GM19193 (cell line): ENCODE measurements around the gene ATF5.

ENCODE experiments used
- POLR2A ChIP-seq: IDR thresholded peaks from 4 replicates; pipeline ENCODE4 v1.6.1; 2011; ENCODE audit not compliant: insufficient read depth, insufficient read length; ENCODE audit errors: extremely low read depth

The ATF5 gene

GRCh38 chr19:49911381-49912145 is 17.4 kb upstream of the ATF5 start:
- peak; percentile 48 for TF ChIP-seq POLR2A

DNA sequence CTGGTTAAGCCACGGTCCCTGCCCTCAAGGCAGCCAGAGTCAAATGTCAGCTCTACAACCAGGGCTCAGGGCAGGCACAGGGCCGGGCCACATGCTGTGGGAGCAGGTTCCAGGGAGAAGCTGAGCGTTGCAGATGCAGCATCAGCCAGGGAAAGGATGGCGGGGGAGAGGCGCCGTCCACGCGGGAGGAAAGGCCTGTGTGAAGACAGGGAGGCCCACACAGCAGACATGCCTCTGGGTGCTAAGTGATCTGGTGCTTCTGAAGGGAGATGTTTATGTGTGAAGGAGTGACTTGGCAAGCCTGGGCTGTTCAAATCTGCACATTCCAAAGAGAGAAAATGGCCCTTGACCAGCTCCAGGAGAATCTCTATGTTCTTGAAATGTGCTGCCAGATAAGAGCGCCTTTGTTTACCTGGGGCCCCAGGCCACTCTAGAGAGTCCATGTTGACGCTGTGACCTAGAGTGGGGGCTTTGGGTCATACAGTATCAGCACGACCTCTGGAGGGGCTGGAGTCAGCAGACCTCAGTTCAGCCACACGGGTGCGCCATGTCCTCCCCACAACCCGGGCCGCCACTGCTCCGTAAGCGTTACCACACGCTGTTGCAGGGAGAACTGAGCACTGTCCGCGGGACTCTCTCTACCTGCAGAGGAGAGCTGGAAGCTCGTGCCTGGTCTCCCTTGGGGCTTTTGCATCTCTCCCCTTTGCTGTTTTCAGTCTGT is 15.9 kb upstream of the ATF5 start:
- TF ChIP-seq POLR2A, result peak; percentile 15

- TF ChIP-seq POLR2A, result no peak
Observed at GRCh38 chr19:49913720-49914119, 15.3 kb upstream of the ATF5 start.

- TF ChIP-seq POLR2A, result no peak
Observed at GRCh38 chr19:49915271-49915670, 13.7 kb upstream of the ATF5 start.

DNA sequence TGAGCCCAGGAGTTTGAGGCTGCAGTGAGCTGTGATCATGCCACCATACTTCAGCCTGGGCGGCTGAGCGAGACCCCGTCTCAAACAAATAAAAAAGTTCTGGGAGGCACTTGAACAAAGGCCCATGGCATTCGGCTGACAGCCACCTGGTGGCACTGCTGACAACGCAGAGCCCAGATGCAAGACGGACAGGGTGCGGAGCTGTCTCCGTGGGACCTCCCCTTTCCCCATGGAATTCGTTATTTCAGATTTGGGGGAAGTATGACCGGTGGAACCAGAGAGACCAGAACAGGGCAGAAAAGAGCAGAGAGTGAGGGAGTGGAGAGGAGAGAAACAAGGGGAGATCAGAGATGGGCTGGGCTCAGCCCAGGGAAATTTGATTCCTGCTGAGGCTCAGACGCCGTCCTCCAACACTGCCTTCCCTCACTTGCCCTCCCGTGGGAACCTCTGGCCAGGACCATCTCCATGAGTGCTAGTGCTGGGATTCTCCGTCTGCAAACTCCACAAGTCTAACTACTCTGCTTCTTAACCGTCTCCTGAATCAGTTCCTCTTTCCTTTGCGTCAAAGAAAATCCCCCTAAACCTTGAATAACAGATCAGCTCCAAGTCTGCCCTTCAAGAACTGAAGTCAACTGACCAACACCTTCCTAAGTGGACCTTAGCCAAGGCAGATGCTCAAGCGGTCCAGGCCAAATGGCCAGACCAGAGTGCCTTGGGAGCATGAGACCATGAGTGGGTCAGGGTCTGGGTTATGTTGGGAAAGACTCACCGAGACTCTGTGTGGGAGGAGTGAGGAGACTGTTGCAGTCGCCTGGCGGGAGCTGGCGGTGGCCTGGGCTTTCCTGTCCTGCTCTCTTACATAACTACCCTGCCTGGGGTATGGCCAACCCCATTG is 11.9 kb upstream of the ATF5 start:
- no peak for TF ChIP-seq POLR2A

- no peak for TF ChIP-seq POLR2A
Observed at GRCh38 chr19:49918089-49918488, 10.9 kb upstream of the ATF5 start.

GRCh38 chr19:49920624-49921363 is 8.2 kb upstream of the ATF5 start:
- no peak for TF ChIP-seq POLR2A

DNA sequence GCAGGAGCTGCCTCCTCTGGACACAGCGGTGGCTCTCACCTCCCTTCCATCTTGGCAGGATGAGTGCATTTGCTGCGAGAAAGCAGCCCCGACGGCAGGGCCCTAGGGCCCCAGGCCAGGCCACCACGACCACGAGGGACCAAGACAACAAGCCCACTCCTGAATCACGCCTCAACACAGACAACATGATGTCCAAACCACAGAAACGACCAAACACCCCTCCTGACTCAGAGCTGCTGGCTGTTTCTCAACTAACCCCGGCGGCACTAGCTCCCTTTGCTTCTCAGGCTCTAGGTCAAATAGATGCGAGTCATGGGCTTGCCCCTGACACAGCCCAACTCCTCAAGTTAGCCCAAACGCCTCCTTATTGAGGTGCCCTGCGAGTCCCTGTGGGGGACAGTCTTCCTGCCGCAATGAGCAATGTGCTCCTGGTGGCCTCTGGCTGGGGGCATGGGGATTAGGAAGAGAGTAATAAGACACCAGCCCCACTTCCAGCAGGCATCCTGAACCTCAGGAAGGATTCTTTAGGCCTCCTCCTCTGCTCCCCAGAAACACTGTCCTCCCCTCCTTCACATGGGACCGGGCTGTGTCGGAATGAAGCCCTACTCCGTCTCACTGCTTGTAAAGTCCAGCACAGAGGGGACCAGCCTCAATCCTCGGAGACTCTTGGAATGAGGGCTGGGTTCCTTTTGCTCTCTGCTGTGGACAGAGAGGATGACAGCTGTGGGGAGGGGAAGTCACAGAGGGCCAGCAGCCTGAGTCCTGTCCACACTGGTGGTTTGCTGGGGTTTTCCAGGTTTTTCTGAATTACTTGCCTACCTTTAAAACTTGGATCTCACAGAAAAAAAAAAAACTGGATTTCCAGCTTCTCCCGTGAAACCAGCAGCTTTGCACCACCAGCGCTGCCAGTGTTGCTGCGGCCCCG is 6.9 kb upstream of the ATF5 start:
- no peak for TF ChIP-seq POLR2A

DNA sequence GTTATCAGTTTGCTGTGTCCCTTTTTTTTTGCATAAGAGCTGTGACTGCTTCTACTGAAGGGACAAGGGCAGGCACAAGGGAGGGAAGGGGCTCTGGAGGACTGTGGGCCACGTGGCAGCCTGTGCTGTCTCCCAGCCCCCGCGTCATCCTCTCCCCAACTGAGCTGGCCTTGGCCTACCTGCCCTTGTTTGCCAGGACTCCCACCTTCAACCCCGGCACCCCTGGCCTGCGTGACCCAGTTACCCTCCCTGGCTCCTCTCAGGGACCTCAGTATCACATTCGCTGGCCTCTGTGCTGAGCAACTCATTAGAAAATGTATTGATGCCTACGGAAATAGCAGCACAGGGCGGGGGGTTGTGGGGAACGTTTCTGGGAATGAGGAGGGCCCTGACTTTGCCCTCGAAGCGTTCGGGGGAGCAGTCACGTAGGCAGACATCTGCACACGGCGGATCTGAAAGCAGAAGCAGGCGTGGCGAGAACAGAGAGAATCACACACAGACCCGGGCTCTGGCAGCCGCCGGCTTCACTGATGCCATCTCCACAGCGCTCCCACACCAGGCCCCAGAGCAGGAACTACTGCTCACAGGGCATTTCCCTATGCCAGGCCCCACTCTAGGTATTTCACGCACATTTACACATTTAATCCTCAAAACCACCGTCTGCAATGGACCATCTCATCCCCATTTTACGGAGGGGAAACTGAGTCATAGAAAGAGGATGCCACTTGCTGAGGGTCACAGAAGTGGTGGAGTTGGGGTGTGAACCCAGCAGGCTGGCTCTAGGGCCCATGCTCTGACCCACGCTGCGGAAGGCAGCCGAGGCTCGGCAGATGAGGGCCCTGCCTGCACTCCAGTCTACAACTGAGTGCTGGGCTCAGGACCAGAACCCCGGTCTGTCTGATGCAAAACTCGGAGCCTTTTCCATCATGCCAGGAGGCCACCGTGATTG is 5.7 kb upstream of the ATF5 start:
- no peak for TF ChIP-seq POLR2A

DNA sequence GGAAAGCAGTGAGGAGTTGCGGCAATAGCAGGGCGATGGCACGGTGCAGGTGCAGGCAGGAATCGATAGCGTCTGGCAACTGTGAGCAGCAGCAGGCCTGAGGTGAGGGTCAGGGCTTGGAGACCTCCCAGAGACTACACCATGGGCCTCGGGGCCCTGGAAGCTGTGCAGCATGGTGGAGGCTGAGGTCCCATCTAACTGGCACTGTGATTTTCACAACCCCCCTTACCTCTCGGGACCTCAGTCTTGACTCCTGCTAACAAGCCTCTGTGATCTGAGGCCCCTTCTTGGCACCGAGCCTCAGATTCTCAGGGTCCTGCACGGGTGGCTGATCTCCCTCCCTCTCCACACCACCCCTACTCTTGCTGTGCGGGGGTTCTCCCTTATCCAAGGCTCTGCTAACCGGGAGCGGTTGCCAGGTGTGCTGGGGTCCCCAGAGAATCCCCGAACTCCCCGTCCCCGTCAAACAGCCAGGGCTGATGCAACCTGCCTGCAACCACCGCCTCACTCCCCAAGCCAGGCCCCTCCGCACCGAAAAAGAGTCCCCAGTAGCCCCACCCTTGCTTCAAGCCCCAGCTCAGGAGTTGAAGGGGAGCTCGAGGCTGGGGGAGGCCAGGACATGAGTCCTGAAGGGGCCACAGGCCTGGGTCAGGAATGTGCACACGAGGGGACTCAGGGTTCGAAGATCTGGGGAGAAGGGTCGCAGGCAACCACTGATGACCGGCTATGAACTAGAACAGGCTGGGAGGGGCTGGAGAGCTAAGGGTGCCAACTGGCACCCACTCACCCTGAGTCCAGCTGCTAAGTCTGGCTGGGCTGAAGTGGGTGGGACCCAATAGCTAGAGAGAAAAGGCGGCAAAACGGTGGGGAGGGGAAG is 4.8 kb upstream of the ATF5 start:
- no peak for TF ChIP-seq POLR2A

GRCh38 chr19:49925486-49925885 is 3.5 kb upstream of the ATF5 start:
- TF ChIP-seq POLR2A, result no peak

- TF ChIP-seq POLR2A, result no peak
Observed at GRCh38 chr19:49926515-49926914, 2.5 kb upstream of the ATF5 start.
